ENCODE measurements around the gene SNAPC1. TPM values are rescaled to one million over a fixed set of nuclear protein-coding genes. Genes with fewer than 3 reads are reported as not detected.

Gene SNAPC1
- polyA plus RNA-seq, 2 of the 4 experiments (the other 2 are of a cell fraction): 22.8 to 30.5 TPM

- peaks cover 99% of the 10 kb centered on the region for H3K4me1 ChIP-seq
- peak; percentile 12 to 44; a peak in 3 of 6 replicates for ATAC-seq
- no peak for FAIRE-seq
- no peaks in the 10 kb centered on the region for H3K9me3 ChIP-seq
- ChIA-PET CTCF (interaction anchor here (0.7 to 2.7 kb wide), 8 partner anchors 10 to 259 kb away, joined by 3 to 13 read pairs (median 4); no protein-coding TSS in a partner anchor), POLR2A (interaction anchor here (1.1 to 2.3 kb wide), 4 partner anchors 16 to 157 kb away, joined by 3 to 8 read pairs (median 4); partner anchors contain the start of genes HIF1A and SNAPC1)
- H3K4me2 ChIP-seq: peak overlapping the region; percentile 59
- no peak for DNase-seq (ENCODE audit: low read depth in 1 of 2, low spot score in 1 of 2)
- TF ChIP-seq ELK1 (IDR thresholded peaks at IDR 0.05; ENCODE audit: low read depth, low read length): no peak
- TF ChIP-seq JUN (IDR thresholded peaks at IDR 0.05): peak in 1 of 2 experiments; percentile 47; a peak in 1 of 5 replicates
- TF ChIP-seq GATA3 (IDR thresholded peaks at IDR 0.05; ENCODE audit: borderline replicate concordance): no peak
- WGBS (ENCODE audit: missing lambda C conversion rate): 73% methylated on average over 5 of the region's 5 CpGs
- H3K4me3 ChIP-seq: no peak overlapping the region
- H3K27ac ChIP-seq: peak overlapping the region in 1 of 2 experiments; percentile 19; a peak in 2 of 6 replicates
These were observed 42.6 kb upstream of the SNAPC1 start for GRCh38 chr14:61719344-61720293.

DNA sequence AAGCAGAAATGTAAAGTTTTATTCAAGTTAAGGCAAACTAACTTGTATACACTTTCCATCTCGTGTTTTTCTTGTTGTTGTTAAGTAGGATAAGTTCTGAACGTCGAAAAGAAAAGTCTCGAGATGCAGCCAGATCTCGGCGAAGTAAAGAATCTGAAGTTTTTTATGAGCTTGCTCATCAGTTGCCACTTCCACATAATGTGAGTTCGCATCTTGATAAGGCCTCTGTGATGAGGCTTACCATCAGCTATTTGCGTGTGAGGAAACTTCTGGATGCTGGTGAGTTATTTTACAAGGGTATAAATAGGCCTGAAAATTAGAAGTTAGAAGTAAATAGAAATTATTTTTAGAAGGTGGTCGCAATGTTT, 41.9 kb upstream of the SNAPC1 start:
- H3K4me2 ChIP-seq: peak overlapping the region; percentile 59
- DNase-seq (ENCODE audit: low read depth in 1 of 2, low spot score in 1 of 2) (no peak), ATAC-seq (no peak), FAIRE-seq (no peak)
- H3K4me1 ChIP-seq: peaks cover 96% of the 10 kb centered on the region
- H3K9me3 ChIP-seq: no peaks in the 10 kb centered on the region
- WGBS (ENCODE audit: missing lambda C conversion rate): 77% methylated on average over 9 of the region's 9 CpGs
- CTCF ChIA-PET: interaction anchor here (0.7 to 2.7 kb wide), 5 partner anchors 9 to 259 kb away, joined by 3 to 13 read pairs (median 5); no protein-coding TSS in a partner anchor
- no peak overlapping the region for H3K27ac ChIP-seq
- POLR2A ChIA-PET: interaction anchor here (1.2 to 1.4 kb wide), 2 partner anchors 42 to 158 kb away, joined by 3 to 5 read pairs; partner anchors contain the start of gene SNAPC1
- no peak overlapping the region for H3K4me3 ChIP-seq
- TF ChIP-seq HDAC2 (IDR thresholded peaks at IDR 0.05): no peak
- TF ChIP-seq MAZ (IDR thresholded peaks at IDR 0.05; ENCODE audit: borderline replicate concordance, low read depth, low read length): no peak
- TF ChIP-seq MYC (IDR thresholded peaks at IDR 0.05; ENCODE audit: borderline replicate concordance, low read length): no peak
- TF ChIP-seq RCOR1 (IDR thresholded peaks at IDR 0.05; ENCODE audit: low read depth, low read length): no peak
- no peak for TF ChIP-seq ZNF302 (CRISPR knock-in tag; IDR thresholded peaks at IDR 0.05)
- no peak for TF ChIP-seq GATA3 (IDR thresholded peaks at IDR 0.05; ENCODE audit: borderline replicate concordance)
- TF ChIP-seq ESRRA (IDR thresholded peaks at IDR 0.05; ENCODE audit: borderline replicate concordance, low read length): no peak
- TF ChIP-seq, protein P1, sequence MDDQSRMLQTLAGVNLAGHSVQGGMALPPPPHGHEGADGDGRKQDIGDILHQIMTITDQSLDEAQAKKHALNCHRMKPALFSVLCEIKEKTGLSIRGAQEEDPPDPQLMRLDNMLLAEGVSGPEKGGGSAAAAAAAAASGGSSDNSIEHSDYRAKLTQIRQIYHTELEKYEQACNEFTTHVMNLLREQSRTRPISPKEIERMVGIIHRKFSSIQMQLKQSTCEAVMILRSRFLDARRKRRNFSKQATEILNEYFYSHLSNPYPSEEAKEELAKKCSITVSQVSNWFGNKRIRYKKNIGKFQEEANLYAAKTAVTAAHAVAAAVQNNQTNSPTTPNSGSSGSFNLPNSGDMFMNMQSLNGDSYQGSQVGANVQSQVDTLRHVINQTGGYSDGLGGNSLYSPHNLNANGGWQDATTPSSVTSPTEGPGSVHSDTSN (IDR thresholded peaks at IDR 0.05): no peak
- no peak for TF ChIP-seq ZFP36 (IDR thresholded peaks at IDR 0.05; ENCODE audit: borderline replicate concordance, partially characterized antibody)
- TF ChIP-seq BHLHE40 (IDR thresholded peaks at IDR 0.05; ENCODE audit: low read depth, low read length): no peak
- TF ChIP-seq HEYL (CRISPR knock-in tag; IDR thresholded peaks at IDR 0.05): no peak
- TF ChIP-seq JUN (IDR thresholded peaks at IDR 0.05): no peak; a peak in 1 of 5 replicates
- no peak for TF ChIP-seq POLR2A (IDR thresholded peaks at IDR 0.05; ENCODE audit: low read length)
- TF ChIP-seq MAX (IDR thresholded peaks at IDR 0.05): no peak
- TF ChIP-seq, protein P2, sequence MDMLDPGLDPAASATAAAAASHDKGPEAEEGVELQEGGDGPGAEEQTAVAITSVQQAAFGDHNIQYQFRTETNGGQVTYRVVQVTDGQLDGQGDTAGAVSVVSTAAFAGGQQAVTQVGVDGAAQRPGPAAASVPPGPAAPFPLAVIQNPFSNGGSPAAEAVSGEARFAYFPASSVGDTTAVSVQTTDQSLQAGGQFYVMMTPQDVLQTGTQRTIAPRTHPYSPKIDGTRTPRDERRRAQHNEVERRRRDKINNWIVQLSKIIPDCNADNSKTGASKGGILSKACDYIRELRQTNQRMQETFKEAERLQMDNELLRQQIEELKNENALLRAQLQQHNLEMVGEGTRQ (IDR thresholded peaks at IDR 0.05): no peak

DNA sequence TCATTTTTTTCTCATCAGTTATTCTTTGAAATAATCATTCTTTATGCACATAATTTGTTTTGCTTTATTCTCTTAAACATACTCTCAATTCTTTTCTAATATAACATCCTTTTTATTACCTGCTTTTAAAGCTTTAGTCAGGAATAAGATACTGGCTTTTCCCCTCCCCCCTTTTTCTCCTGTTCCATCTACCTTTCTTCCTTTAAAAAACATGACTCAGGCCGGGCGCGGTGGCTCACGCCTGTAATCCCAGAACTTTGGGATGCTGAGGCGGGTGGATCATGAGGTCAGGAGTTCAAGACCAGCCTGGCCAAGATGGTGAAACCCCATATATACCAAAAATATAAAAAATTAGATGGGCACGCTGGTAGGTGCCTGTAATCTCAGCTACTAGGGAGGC, 41.5 kb upstream of the SNAPC1 start:
- Histone ChIP-seq H3K4me3 (no peak overlapping the region), H3K27ac (no peak overlapping the region), H3K4me2 (peak overlapping the region; percentile 59), H3K4me1 (peaks cover 96% of the 10 kb centered on the region), H3K9me3 (no peaks in the 10 kb centered on the region)
- 65% methylated on average over 6 of the region's 6 CpGs for WGBS (ENCODE audit: missing lambda C conversion rate)
- POLR2A ChIA-PET: interaction anchor here (0.7 to 1.4 kb wide), 4 partner anchors 23 to 161 kb away, joined by 3 to 5 read pairs (median 4); partner anchors contain the start of gene SNAPC1
- no peak for FAIRE-seq
- TF ChIP-seq FOSL2 (IDR thresholded peaks at IDR 0.05) (no peak), FOSL2 (CRISPR knock-in tag; IDR thresholded peaks at IDR 0.05) (peak; percentile 20; the same call in 1 of the 2 replicates), POLR2A (IDR thresholded peaks at IDR 0.05; ENCODE audit: low read length) (no peak), JUN (IDR thresholded peaks at IDR 0.05) (0 out of 5 replicates have a peak, but pooled peaks of 1 of the 2 experiments have one; percentile 25), POLR2AphosphoS2 (conservative IDR thresholded peaks at IDR 0.05; ENCODE audit: low read length) (no peak)
- TF ChIP-seq, protein P3, sequence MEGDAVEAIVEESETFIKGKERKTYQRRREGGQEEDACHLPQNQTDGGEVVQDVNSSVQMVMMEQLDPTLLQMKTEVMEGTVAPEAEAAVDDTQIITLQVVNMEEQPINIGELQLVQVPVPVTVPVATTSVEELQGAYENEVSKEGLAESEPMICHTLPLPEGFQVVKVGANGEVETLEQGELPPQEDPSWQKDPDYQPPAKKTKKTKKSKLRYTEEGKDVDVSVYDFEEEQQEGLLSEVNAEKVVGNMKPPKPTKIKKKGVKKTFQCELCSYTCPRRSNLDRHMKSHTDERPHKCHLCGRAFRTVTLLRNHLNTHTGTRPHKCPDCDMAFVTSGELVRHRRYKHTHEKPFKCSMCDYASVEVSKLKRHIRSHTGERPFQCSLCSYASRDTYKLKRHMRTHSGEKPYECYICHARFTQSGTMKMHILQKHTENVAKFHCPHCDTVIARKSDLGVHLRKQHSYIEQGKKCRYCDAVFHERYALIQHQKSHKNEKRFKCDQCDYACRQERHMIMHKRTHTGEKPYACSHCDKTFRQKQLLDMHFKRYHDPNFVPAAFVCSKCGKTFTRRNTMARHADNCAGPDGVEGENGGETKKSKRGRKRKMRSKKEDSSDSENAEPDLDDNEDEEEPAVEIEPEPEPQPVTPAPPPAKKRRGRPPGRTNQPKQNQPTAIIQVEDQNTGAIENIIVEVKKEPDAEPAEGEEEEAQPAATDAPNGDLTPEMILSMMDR (IDR thresholded peaks at IDR 0.05): no peak
- TF ChIP-seq, protein P4, sequence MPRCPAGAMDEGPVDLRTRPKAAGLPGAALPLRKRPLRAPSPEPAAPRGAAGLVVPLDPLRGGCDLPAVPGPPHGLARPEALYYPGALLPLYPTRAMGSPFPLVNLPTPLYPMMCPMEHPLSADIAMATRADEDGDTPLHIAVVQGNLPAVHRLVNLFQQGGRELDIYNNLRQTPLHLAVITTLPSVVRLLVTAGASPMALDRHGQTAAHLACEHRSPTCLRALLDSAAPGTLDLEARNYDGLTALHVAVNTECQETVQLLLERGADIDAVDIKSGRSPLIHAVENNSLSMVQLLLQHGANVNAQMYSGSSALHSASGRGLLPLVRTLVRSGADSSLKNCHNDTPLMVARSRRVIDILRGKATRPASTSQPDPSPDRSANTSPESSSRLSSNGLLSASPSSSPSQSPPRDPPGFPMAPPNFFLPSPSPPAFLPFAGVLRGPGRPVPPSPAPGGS (IDR thresholded peaks at IDR 0.05): no peak
- ATAC-seq: no peak
- no peak for DNase-seq (ENCODE audit: low read depth in 1 of 2, low spot score in 1 of 2)
- CTCF ChIA-PET: interaction anchor here (0.7 to 2.7 kb wide), 5 partner anchors 9 to 260 kb away, joined by 3 to 13 read pairs (median 5); no protein-coding TSS in a partner anchor
